CD4-positive, CD25-positive, alpha-beta regulatory T cell (primary cell): ENCODE data around the gene MERTK. TPM values are rescaled to one million over a fixed set of nuclear protein-coding genes. Genes with fewer than 3 reads are reported as not detected.

Experiments
- ATAC-seq, 2 donors: fragments of 150-1000 bp; cut with Tn5 transposase; one replicate each; pipeline ENCODE4 v1.10.0; 2021; ENCODE audit warnings: low read depth in 2 of 2, moderate number of reproducible peaks in 2 of 2, moderate library complexity in 1 of 2
- DNase-seq, 3 donors: peaks; one replicate each; pipeline versions ENCODE4 v3.0.0 to v3.0.0-alpha.2; 2012 to 2022; ENCODE audit warnings: mixed read lengths in 1 of 3
- H3K27ac ChIP-seq: one replicate; pipeline ENCODE4 v1.7.0; 2013; ENCODE audit warnings: mild to moderate bottlenecking, low read length; ENCODE audit not compliant: insufficient read depth, poor library complexity, severe bottlenecking
- H3K27me3 ChIP-seq: one replicate; pipeline ENCODE4 v1.7.0; 2013; ENCODE audit warnings: low read length; ENCODE audit not compliant: control insufficient read depth, insufficient read depth
- H3K36me3 ChIP-seq: one replicate; pipeline ENCODE4 v1.7.0; 2013; ENCODE audit warnings: mild to moderate bottlenecking, low read length, moderate library complexity; ENCODE audit not compliant: control insufficient read depth, insufficient read depth
- H3K4me1 ChIP-seq: 2 replicates; pipeline ENCODE4 v1.7.0; 2013; ENCODE audit warnings: mild to moderate bottlenecking, low read length; ENCODE audit not compliant: insufficient read depth, control insufficient read depth, poor library complexity, severe bottlenecking
- H3K4me3 ChIP-seq: one replicate; pipeline ENCODE4 v1.7.0; 2013; ENCODE audit warnings: low read depth, mild to moderate bottlenecking, low read length, moderate library complexity
- H3K9me3 ChIP-seq, 2 experiments: 1 replicate in 1 of 2; 2 replicates in 1 of 2; pipeline ENCODE4 v1.7.0; 2013; ENCODE audit warnings: low read length in 2 of 2, mild to moderate bottlenecking in 1 of 2, moderate library complexity in 1 of 2; ENCODE audit not compliant: control insufficient read depth in 2 of 2
- H3K27ac Mint-ChIP-seq, 3 donors: one replicate each; pipeline ENCODE4 v1.8.0; 2020 to 2022; ENCODE audit warnings: mild to moderate bottlenecking in 3 of 3, mixed read lengths in 3 of 3, moderate library complexity in 2 of 3
- H3K27me3 Mint-ChIP-seq: one replicate; pipeline ENCODE4 v1.8.0; 2022; ENCODE audit warnings: mild to moderate bottlenecking, mixed read lengths
- H3K36me3 Mint-ChIP-seq: one replicate; pipeline ENCODE4 v1.8.0; 2020; ENCODE audit warnings: mixed read lengths
- H3K4me1 Mint-ChIP-seq, 4 donors: one replicate each; pipeline ENCODE4 v1.8.0; 2020 to 2022; ENCODE audit warnings: mixed read lengths in 4 of 4, mild to moderate bottlenecking in 1 of 4
- H3K4me3 Mint-ChIP-seq, 4 donors: one replicate each; pipeline ENCODE4 v1.8.0; 2020 to 2022; ENCODE audit warnings: mild to moderate bottlenecking in 4 of 4, mixed read lengths in 4 of 4, moderate library complexity in 3 of 4
- H3K9me3 Mint-ChIP-seq, 7 donors: one replicate each; pipeline ENCODE4 v1.8.0; 2020 to 2022; ENCODE audit warnings: mixed read lengths in 7 of 7, mild to moderate bottlenecking in 3 of 7, moderate library complexity in 2 of 7
- polyA plus RNA-seq, 4 donors: library from polyadenylated mRNA; unstranded; fragments of 300-500 nt; fragmentation: Illumina TruSeq; gene quantifications; one replicate each; pipeline ENCODE4 v1.2.3, GENCODE V29; 2021
- total RNA-seq: library from RNA; stranded (reverse); gene quantifications from one replicate; pipeline ENCODE4 v1.2.3, GENCODE V29; 2022

MERTK gene
- total and polyA plus RNA-seq, 5 donors from 2014 or later, result 0.20 TPM; not detected in 4

- Histone ChIP-seq H3K9me3 (peaks cover 8 to 10% of the 10 kb centered on the region in 2 experiments), H3K27ac (no peak overlapping the region), H3K27me3 (no peaks in the 10 kb centered on the region), H3K4me1 (no peaks in the 10 kb centered on the region), H3K4me3 (no peak overlapping the region), H3K36me3 (no peaks in the 10 kb centered on the region)
- DNase-seq (no peak), ATAC-seq (no peak)
- Mint-ChIP-seq H3K27me3 (peaks cover 29% of the 10 kb centered on the region), H3K9me3 (peaks cover 0 to 20% (median 7%) of the 10 kb centered on the region in 7 donors), H3K4me3 (no peak overlapping the region), H3K27ac (no peak overlapping the region), H3K4me1 (no peaks in the 10 kb centered on the region), H3K36me3 (peaks cover 5% of the 10 kb centered on the region)
Measured at GRCh38 chr2:111975053-111975552, 76.7 kb downstream of the MERTK start.

DNA sequence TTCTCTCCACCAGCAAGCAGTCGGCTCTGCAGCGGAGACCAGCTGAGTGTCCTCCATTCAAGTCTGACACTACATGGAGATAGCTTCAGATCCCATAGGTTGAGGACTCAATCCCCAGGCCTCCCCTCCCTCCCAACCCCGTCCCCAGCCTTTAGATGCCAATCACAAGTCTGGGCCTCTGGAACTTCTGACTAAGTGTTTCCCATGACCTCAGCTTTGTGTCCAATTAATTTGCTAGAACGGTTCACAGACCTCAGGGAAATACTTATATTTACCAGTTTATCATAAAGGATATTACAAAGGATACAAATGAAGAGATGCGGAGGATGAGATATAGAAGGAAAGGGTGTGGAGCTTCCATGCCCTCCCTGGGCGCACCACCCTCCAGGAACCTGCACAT is 77.4 kb downstream of the MERTK start:
- Mint-ChIP-seq H3K4me3 (no peak overlapping the region), H3K4me1 (no peaks in the 10 kb centered on the region), H3K36me3 (peaks cover 5% of the 10 kb centered on the region), H3K27me3 (peaks cover 26% of the 10 kb centered on the region), H3K9me3 (peaks cover 0 to 20% (median 7%) of the 10 kb centered on the region in 7 donors), H3K27ac (no peak overlapping the region)
- H3K4me3 ChIP-seq, result no peak overlapping the region
- DNase-seq (no peak), ATAC-seq (no peak)
- no peaks in the 10 kb centered on the region for H3K36me3 ChIP-seq
- H3K27me3 ChIP-seq, result no peaks in the 10 kb centered on the region
- no peak overlapping the region for H3K27ac ChIP-seq
- no peaks in the 10 kb centered on the region for H3K4me1 ChIP-seq
- peaks cover 8 to 10% of the 10 kb centered on the region in 2 experiments for H3K9me3 ChIP-seq

DNA sequence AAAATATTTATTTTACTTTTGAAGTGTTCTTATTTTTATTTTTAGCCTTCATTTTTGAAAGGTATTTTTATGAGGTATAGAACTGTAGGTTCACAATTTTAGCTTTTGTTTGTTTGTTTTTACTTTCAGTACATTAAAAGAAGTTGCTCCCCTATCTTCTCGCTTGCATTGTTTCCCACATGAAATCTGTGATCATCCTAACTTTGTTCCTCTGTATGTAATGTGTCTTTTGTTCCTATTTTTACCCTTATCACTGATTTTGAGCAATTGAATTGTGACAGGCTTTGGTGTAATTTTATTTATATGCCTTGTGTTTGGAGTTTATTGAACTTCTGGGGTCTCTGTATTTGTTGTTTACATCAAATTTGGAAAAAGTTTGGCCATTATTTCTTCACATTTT is 78.8 kb downstream of the MERTK start:
- Histone ChIP-seq H3K36me3 (no peaks in the 10 kb centered on the region), H3K27me3 (no peaks in the 10 kb centered on the region), H3K4me1 (no peaks in the 10 kb centered on the region), H3K27ac (no peak overlapping the region), H3K9me3 (peaks cover 8 to 10% of the 10 kb centered on the region in 2 experiments), H3K4me3 (no peak overlapping the region)
- ATAC-seq, result no peak
- Mint-ChIP-seq H3K4me3 (no peak overlapping the region), H3K27ac (no peak overlapping the region), H3K4me1 (no peaks in the 10 kb centered on the region), H3K27me3 (peaks cover 28% of the 10 kb centered on the region), H3K9me3 (peaks cover 0 to 20% (median 7%) of the 10 kb centered on the region in 7 donors), H3K36me3 (peaks cover 5% of the 10 kb centered on the region)
- DNase-seq, result no peak

DNA sequence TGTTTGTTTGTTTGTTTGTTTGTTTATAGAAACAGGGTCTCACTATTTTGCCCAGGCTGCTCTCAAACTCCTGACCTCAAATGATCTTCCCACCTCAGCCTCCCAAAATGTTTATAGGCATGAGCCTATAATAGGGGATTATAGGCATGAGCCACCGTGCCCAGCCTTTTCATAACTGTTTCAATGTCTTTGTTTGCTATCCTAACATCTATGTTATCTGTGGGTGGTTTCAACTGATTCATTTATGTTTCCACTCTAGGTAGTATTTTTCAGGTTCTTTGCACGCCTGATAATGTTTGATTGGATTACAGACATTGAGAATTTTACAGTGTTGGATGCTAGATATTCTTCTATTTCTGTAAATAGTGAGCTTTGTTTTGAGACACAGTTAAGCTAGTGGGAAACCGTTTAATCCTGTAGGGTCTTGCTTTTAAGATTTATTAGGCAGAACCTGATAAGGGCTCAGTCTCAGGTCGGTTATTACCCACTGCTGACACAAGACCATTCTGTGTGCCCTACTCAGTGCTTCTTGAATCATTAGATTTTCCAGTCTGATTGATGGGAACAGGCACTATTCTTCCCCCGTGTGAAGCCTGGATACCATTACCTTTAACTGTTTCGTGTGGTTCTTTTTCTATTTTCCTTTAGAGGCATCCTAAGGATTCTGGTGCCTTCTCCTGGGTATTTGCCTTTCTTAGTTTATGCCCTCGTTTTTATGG is 80.2 kb downstream of the MERTK start:
- Mint-ChIP-seq H3K4me3 (no peak overlapping the region), H3K9me3 (peaks cover 0 to 20% (median 7%) of the 10 kb centered on the region in 7 donors), H3K27me3 (peaks cover 24% of the 10 kb centered on the region), H3K36me3 (peaks cover 5% of the 10 kb centered on the region), H3K4me1 (peaks cover 0 to 11% (median 4%) of the 10 kb centered on the region in 4 donors), H3K27ac (no peak overlapping the region)
- Histone ChIP-seq H3K9me3 (peaks cover 8 to 10% of the 10 kb centered on the region in 2 experiments), H3K27ac (no peak overlapping the region), H3K36me3 (no peaks in the 10 kb centered on the region), H3K4me1 (no peaks in the 10 kb centered on the region), H3K4me3 (no peak overlapping the region), H3K27me3 (no peaks in the 10 kb centered on the region)
- ATAC-seq (no peak), DNase-seq (no peak)

DNA sequence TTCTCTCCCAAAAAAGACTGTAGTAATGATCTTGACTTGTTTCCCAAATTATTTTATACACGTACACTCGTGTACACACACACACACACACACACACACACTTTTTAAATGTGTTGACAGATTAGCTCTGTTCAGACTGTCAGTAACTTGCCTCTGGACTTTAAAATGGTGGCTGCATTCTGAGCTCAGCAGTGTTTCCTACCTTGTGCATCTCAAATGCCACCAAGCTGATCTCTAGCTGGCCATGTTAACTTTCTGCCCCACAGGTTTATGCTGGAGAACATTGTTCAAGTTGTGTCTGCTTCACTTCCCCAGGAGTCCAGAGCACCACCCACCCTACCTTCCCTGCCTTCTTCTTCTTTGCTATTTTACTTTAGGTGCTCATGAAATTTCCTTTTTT is 83.3 kb downstream of the MERTK start:
- peaks cover 0 to 15% (median 7%) of the 10 kb centered on the region in 7 donors for H3K9me3 Mint-ChIP-seq
- Histone ChIP-seq H3K27ac (no peak overlapping the region), H3K4me3 (no peak overlapping the region), H3K27me3 (no peaks in the 10 kb centered on the region), H3K36me3 (no peaks in the 10 kb centered on the region), H3K9me3 (peaks cover 8 to 10% of the 10 kb centered on the region in 2 experiments), H3K4me1 (no peaks in the 10 kb centered on the region)
- H3K4me3 Mint-ChIP-seq, result no peak overlapping the region
- H3K27ac Mint-ChIP-seq, result no peak overlapping the region
- H3K36me3 Mint-ChIP-seq, result peaks cover 5% of the 10 kb centered on the region
- DNase-seq, result no peak
- ATAC-seq, result no peak
- H3K4me1 Mint-ChIP-seq, result peaks cover 0 to 16% (median 7%) of the 10 kb centered on the region in 4 donors
- peaks cover 19% of the 10 kb centered on the region for H3K27me3 Mint-ChIP-seq

DNA sequence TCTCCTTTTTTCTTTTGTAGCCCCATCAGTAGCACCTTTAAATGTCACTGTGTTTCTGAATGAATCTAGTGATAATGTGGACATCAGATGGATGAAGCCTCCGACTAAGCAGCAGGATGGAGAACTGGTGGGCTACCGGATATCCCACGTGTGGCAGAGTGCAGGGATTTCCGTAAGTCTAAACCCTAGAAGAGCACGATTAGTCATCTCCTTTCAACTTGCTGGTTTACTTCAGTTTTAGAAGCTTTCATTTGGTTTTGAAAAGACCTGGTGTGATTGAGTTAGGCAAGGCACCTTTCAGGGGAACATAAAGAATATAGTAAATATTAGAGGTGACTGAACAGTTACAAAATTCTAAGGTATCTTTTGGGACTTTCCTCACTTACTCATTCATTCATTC is 84.4 kb downstream of the MERTK start:
- Histone ChIP-seq H3K4me1 (no peaks in the 10 kb centered on the region), H3K9me3 (peaks cover 0 to under 1% of the 10 kb centered on the region in 2 experiments), H3K4me3 (no peak overlapping the region), H3K36me3 (no peaks in the 10 kb centered on the region), H3K27ac (no peak overlapping the region), H3K27me3 (no peaks in the 10 kb centered on the region)
- Mint-ChIP-seq H3K27ac (peak overlapping the region in 2 of 3 donors; percentile 17 to 34), H3K9me3 (peaks cover 0 to 5% (median under 1%) of the 10 kb centered on the region in 7 donors), H3K4me1 (peaks cover 0 to 16% (median 7%) of the 10 kb centered on the region in 4 donors), H3K27me3 (peaks cover 18% of the 10 kb centered on the region), H3K36me3 (no peaks in the 10 kb centered on the region), H3K4me3 (peak overlapping the region in 1 of 4 donors; percentile 55)
- ATAC-seq (no peak), DNase-seq (peak in 1 of 3 donors; percentile 66)

DNA sequence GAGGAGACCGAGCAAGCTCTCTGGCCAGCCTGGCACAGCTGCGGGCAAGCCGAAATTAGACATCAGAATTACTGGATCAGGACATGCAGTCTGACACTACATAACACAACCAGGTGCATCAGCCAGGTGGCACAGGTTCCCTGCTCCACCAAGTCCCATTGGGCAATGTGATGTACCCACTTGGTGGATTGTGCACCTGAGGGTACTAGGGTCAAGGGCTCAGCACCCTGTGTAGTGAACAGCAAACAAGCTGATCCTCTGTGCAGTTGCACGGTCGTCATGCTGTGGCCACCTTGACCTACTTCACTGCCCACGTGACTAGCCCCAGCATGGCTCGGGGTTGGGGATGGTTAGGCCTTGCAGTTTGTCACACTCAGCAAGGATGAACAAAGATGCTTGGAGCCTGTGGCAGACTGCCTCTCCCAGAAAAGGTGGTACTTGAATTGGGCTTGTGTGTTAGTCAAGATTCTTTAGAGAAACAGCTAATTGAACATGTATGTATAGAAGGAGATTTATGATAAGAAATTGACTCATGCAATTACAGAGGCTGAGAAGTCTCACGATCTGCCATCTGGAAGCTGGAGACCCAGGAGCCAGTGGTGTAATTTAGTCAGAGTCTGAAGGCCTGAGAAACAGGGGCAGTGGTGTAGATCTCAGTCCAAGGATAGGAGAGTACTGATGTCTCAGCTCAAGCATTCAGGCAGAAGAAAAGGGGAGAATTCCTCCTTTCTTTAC is 85.2 kb downstream of the MERTK start:
- H3K27ac ChIP-seq, result no peak overlapping the region

More for the DNA sequence above, 85.2 kb downstream of the MERTK start:
- no peaks in the 10 kb centered on the region for H3K4me1 ChIP-seq
- H3K9me3 ChIP-seq, result no peaks in the 10 kb centered on the region
- ATAC-seq, result no peak
- H3K9me3 Mint-ChIP-seq, result peaks cover 0 to 2% (median 0%) of the 10 kb centered on the region in 7 donors
- no peaks in the 10 kb centered on the region for H3K27me3 ChIP-seq
- no peak overlapping the region for H3K4me3 ChIP-seq
- no peak for DNase-seq
- H3K4me3 Mint-ChIP-seq, result no peak overlapping the region
- H3K4me1 Mint-ChIP-seq, result peaks cover 0 to 16% (median 7%) of the 10 kb centered on the region in 4 donors
- H3K27ac Mint-ChIP-seq, result no peak overlapping the region
- H3K36me3 ChIP-seq, result no peaks in the 10 kb centered on the region
- H3K27me3 Mint-ChIP-seq, result peaks cover 19% of the 10 kb centered on the region
- no peaks in the 10 kb centered on the region for H3K36me3 Mint-ChIP-seq
